Skin epidermis (tissue), 12 donors: ENCODE measurements around the gene ABLIM2.
A peak's percentile ranks its signal among the peaks of the same experiment; 100 is the strongest.

Experiments
- H3K27ac ChIP-seq, 21 experiments: fragments of 200-600 bp; sonication (generic) in 11 of 21; one replicate each; pipeline ENCODE4 v1.5.0; 2020; ENCODE audit warnings: mild to moderate bottlenecking in 3 of 21, inconsistent platforms in 2 of 21, moderate library complexity in 2 of 21
- H3K4me3 ChIP-seq, 7 experiments: fragments of 200-600 bp; sonication (generic) in 2 of 7; one replicate each; pipeline ENCODE4 v1.5.0; 2020; ENCODE audit warnings: inconsistent platforms in 2 of 7, mild to moderate bottlenecking in 2 of 7, moderate library complexity in 1 of 7

The ABLIM2 gene

DNA sequence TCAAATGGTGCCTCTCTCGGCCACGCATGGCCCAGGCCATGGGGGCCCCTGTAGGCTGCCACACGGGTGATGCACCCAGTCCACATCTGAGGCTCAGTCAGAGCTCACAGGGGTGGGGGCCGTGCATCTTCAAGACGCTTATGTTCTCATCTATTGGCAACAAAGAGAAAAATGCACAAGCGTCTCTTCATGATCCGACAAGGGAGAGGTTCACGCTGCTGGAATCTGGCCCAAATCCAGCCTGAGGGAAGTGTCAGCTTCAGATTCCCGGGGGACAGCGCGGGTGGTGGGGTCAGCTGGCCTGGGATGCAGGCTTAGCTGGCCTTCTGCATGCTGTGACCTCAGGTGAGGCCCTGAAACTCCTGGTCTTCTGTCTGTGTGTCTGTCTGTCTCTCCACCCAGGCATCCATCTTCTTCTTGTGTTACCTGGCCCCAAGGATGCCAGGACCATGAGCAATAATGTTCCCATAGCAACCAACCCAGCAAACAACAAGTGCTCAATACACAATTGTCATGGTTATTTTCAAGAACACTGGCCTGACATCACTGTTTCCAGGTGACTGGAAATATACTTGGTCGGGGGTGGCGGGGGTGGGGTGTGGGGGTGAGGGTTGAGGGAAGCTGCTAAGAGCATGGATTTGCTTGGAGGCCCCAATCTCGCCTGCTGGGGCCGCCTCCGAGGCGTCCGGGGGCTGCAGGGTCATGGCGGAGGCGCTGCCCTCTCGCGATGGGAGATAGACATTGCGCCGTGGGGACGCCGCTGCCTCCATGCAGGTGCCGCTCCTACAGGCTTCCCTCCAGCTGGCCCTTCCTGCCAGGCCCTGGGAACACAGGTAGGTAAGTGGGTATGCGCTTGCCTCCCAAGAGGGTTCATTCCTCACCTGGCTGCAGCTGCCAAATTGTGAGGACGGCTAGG, 48.3 kb downstream of the ABLIM2 start:
- no peak overlapping the region for H3K27ac ChIP-seq
- H3K4me3 ChIP-seq: no peak overlapping the region

DNA sequence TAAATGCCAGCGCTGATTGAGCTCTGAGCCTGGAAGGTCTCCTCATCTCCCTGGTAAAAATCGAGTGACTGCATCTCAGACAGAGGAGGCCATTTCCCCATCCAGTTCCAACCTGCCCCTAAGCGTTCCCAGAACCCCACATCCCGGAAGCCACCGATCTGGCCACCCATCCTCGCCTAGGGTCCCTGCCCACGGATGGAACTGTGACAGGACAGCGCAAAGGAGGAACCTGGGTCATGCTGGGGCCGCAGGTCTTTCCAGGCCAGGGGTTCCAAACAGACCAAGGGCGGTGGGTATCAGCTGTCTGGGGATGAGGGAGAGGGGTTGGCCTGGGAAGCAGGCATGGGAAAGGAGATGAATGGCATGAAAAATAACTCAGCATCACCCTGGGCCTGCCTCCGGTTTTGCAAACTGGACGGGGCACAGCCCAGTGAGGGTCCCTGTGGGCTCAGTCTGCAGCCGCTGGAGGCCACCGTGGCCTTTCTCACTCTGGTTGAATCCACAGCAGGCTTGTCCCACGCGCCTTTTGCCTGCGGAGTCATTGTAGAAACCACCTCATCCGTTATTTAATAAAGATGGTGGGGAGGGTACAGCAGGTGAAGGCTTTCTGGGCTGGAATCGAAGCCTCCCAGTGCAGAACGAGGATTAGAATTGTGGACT, 49.1 kb downstream of the ABLIM2 start:
- H3K4me3 ChIP-seq: no peak overlapping the region
- H3K27ac ChIP-seq: no peak overlapping the region

GRCh38 chr4:8108991-8109390, 49.6 kb downstream of the ABLIM2 start:
- no peak overlapping the region for H3K4me3 ChIP-seq
- no peak overlapping the region for H3K27ac ChIP-seq

- no peak overlapping the region for H3K4me3 ChIP-seq
- no peak overlapping the region for H3K27ac ChIP-seq
These were observed 50.4 kb downstream of the ABLIM2 start for GRCh38 chr4:8108261-8108660.

DNA sequence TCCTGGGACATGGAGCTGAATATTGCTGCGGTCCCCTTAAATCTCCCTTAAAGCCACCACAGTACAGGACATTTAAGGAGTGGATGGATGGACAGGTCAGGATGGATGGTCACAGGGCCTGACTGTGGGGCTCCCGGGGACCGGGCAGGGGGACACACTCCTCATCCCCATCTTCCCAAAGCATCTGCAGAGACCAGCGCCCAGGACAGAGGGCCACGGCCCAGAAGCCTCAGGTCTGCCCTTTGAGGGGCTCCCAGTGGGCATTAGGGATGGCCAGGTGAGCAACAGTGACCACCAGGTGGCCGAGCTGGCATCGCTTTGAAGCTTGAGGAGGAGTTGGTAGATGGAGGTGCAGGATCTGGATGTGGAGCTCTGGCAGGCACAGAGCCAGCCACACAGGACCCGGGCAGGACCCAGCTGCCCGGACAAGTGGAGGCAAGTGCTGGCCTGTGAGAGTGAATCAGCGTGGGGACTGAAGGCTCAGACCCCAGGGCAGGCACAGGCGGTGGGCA, 51.4 kb downstream of the ABLIM2 start:
- H3K4me3 ChIP-seq: no peak overlapping the region
- no peak overlapping the region for H3K27ac ChIP-seq

DNA sequence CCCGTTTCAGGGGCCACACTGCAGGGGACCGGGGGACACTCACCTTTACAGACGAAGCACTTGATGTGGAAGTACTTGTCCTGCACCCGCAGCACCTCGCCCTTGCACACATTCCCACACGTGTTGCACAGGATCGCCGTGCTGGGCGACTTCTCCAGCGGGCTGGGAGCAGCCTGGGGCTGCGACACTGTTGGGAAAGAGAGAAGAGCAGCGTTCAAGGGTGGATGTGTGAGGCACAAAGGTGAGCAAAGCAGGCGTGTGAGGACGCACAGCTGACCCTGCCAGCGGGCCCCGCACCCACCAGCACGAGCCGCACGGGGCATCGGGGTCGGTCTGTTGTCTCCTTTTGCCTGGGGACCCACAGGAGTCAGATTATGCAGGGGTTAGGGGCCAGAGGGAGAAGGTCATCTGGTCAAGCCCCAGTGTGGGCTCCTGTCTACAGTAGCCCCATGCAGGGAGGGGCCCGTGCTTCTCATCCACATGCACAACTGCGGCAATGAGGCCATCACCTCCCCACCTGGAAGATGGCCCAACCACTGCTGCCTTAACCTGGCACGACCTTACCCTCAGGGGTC, 52.1 kb downstream of the ABLIM2 start:
- H3K27ac ChIP-seq: no peak overlapping the region
- H3K4me3 ChIP-seq: no peak overlapping the region

- no peak overlapping the region for H3K27ac ChIP-seq
- no peak overlapping the region for H3K4me3 ChIP-seq
These were observed 53.1 kb downstream of the ABLIM2 start for GRCh38 chr4:8105306-8106100.

DNA sequence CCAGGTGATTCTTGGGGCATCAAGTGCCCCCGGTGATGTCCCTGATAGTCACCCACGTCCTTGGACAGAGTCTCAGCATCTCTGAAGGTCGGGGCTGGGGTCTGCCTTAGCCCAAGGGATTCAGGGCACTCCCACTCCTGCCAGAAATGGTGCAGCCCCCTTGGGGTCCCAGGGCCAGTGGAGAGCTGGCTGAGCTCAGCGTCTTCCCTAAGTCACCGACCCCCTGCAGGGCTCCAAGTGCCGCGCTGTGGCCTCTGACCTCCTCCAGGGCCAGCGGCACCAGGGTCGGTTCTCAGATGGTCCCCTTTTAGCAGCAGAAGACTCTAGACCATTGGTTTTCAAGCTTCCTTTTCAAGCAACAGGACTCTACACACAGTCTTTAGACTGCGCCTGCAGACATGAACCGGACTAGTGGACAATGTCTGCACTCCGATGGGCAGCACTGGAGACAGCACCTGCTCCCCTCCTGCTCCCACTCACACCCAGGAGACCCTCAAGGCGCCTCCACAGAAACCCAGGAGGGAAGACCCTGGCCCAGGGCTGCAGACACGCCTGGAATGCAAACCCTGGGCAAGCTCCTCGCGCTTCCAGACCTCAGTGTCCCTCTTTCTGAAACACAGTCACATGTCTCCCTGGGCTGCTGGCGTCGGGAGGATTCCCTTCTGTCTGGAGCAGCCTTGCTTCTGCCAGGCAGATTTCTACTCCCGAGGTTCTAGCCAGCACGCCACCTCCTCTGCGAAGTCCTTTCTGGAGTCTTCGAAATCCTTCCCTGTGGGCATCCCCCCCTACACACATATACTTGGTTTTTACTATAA, 53.9 kb downstream of the ABLIM2 start:
- Histone ChIP-seq H3K4me3 (no peak overlapping the region), H3K27ac (no peak overlapping the region)

DNA sequence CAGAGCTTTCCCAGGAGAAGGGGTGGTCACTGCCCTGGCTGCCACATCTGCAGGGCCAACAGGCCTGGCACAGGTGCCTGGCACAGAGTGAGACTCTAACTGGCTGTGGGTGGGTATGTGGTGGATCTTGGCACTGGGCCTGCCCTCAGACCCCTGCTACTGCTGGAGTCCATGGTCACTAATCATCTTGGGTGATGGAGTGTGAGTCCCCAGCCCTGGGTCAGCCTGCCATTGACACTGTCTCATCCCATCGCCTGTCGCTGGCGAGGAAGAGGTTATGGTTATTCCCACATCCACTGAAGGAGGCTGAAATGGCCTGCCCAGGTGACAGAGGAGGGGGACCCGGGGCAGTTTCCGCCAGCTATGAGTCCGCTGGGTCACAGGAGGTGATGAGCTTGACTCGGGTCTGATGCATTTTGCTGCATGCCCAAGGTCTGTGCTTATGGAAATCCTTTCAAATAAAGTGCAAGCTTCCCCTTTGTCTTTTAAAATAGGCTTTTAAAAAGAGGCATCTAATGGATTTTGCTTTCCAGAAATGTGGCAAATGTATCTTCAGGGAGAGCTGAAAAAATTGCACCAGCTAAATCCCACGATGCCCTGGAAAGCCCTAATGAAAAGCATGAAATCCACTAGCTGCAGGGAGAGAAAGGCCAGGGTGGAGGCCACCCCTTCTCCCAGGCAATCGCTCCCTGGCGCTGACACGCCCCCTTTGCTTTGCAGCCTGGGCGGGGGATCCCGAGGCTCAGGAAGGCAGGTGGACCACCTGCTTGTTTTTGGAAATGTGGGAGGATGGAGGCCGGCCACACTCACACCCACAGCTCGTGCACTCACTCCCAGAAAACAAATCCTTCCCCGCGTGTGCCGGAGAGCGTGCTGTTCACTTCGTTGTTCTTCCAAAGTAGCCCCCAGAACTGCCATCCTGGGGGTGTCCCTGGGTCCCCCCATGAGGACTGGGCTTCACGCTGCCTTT, 54.9 kb downstream of the ABLIM2 start:
- no peak overlapping the region for H3K27ac ChIP-seq
- no peak overlapping the region for H3K4me3 ChIP-seq

GRCh38 chr4:8102831-8103230, 55.8 kb downstream of the ABLIM2 start:
- H3K27ac ChIP-seq: no peak overlapping the region

DNA sequence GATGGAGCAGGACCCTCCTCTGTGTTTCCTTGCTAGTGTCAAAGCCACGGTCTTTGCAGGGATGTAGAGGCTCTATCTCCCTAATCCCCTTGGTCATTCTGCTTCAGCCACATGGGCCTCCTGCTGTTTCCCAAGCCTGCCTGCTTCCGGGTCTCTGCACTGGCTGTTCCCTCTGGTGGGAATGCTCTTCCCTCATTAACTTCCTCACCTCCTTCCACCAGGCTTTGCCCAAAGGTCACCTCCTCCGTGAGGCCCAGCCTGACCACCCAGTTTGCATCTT, 56.6 kb downstream of the ABLIM2 start:
- peak overlapping the region in 2 of 21 experiments; percentile 4 to 52 for H3K27ac ChIP-seq

More at GRCh38 chr4:8102831-8103230, 55.8 kb downstream of the ABLIM2 start:
- no peak overlapping the region for H3K4me3 ChIP-seq

GRCh38 chr4:8101213-8102075, 57.2 kb downstream of the ABLIM2 start:
- peak overlapping the region in 7 of 21 experiments; percentile 4 to 53 (median 33) for H3K27ac ChIP-seq
- H3K4me3 ChIP-seq: no peak overlapping the region

More for the DNA sequence above, 56.6 kb downstream of the ABLIM2 start:
- no peak overlapping the region for H3K4me3 ChIP-seq

GRCh38 chr4:8099981-8100464, 58.6 kb downstream of the ABLIM2 start:
- Histone ChIP-seq H3K4me3 (no peak overlapping the region), H3K27ac (peak overlapping the region in 3 of 21 experiments; percentile 12 to 53 (median 33))

DNA sequence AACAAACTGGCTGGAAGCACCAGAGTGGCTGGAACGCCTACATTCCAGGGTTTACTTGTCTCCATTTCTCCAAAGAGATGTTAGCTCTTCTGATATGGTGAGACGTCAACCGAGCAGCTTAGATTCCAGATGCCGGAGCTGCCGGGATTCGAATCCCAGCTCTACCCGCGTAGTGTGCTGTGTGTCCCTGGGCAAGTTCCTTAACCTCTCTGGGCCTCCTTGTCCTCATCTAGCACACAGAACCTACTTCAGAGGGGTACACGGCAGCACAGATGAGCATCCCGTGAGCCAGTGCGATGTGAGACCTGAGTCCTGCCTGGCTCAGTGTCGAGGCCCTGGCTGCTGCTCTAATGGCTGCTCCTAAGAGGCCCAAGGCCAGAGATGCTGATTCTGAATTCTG, 60.1 kb downstream of the ABLIM2 start:
- peak overlapping the region in 2 of 21 experiments; percentile 18 to 63 for H3K27ac ChIP-seq
- H3K4me3 ChIP-seq: no peak overlapping the region

- Histone ChIP-seq H3K27ac (peak overlapping the region in 6 of 21 experiments; percentile 10 to 66 (median 53)), H3K4me3 (no peak overlapping the region)
These were observed 60.8 kb downstream of the ABLIM2 start for GRCh38 chr4:8097721-8098345.

DNA sequence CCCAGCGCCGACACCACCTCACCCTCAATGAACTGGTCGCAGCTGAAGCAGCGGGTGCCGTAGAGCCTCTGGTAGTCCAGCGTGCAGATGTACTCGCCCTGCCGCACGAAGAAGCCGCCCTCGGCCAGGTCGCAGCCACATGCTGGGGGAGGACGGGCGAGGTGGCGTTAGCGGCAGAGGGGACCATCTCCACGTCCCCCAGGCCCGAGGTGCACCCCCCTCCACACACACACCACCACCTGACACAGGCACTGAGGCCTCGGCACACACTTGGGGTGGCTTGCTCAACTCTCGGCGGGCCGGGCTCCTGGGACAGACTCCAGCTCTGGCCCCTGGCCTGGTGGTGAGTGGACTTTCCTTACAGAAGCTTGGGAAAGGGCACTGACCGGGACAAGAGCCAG, 61.5 kb downstream of the ABLIM2 start:
- Histone ChIP-seq H3K4me3 (no peak overlapping the region), H3K27ac (peak overlapping the region in 8 of 21 experiments; percentile 8 to 67 (median 53))
